ENCODE measurements around the gene ZNF664. TPM values are rescaled to one million over a fixed set of nuclear protein-coding genes. Genes with fewer than 3 reads are reported as not detected.
"Not testable (repeated sequence)": the region's sequence is repeated elsewhere in the genome, so short reads cannot be mapped to it uniquely, and the experiment has no call there.

Gene ZNF664
- total and polyA plus RNA-seq, 2 of the 4 experiments (the other 2 are of a cell fraction), result 29.9 to 32.6 TPM

GRCh38 chr12:123946516-123947505 lies 26.2 kb upstream of the ZNF664 start:
- H3K4me1 ChIP-seq (ENCODE audit: control insufficient read depth, insufficient read depth, low read length), result peaks cover 22% of the 10 kb centered on the region
- BruUV-seq (replicated peaks); H3K27ac ChIP-seq (ENCODE audit: insufficient read depth, low read length); H3K9me3 ChIP-seq (ENCODE audit: control insufficient read depth, insufficient read depth, low read length); in situ Hi-C loops (cut with MboI; ENCODE audit: low sequenced_read_pairs); H3K56ac ChIP-seq (ENCODE audit: extremely low read depth, insufficient read depth, low read length); H4K20me1 ChIP-seq (ENCODE audit: insufficient read depth, low read length); H4K91ac ChIP-seq (ENCODE audit: insufficient read depth, low read depth, low read length); H2AFZ ChIP-seq (replicated peaks; ENCODE audit: low read length, poor library complexity); H2AK9ac ChIP-seq (replicated peaks; ENCODE audit: low read depth, low read length, poor library complexity); H3K9ac ChIP-seq (ENCODE audit: low read depth, low read length); H4K5ac ChIP-seq (ENCODE audit: low read depth, low read length); H3K4me3 ChIP-seq (ENCODE audit: insufficient read depth, low read depth, low read length); H2AK5ac ChIP-seq (ENCODE audit: low read depth, low read length); H3K4me2 ChIP-seq (ENCODE audit: low read depth, low read length); intact Hi-C loops (cut with micrococcal nuclease); H3K23ac ChIP-seq (ENCODE audit: low read depth, low read length); H3K27me3 ChIP-seq (ENCODE audit: control insufficient read depth, insufficient read depth, low read length); dilution Hi-C loops (cut with HindIII; ENCODE audit: low sequenced_read_pairs, unreplicated experiment); H3K18ac ChIP-seq (ENCODE audit: low read depth, low read length); H3K14ac ChIP-seq (replicated peaks; ENCODE audit: low read depth, low read length); H2BK20ac ChIP-seq (ENCODE audit: low read depth, low read length); ATAC-seq (ENCODE audit: low read depth); H2BK15ac ChIP-seq (ENCODE audit: low read depth, low read length); H2BK5ac ChIP-seq (ENCODE audit: low read depth, low read length, poor library complexity, severe bottlenecking); POLR2A ChIA-PET (ENCODE audit: unreplicated experiment); H4K8ac ChIP-seq (ENCODE audit: low read depth in 2 of 2, low read length in 2 of 2); CTCF ChIA-PET; DNase-seq; H2BK120ac ChIP-seq (ENCODE audit: low read depth, low read length): not testable (repeated sequence)
- H3K36me3 ChIP-seq (ENCODE audit: control insufficient read depth, insufficient read depth, low read length), result peaks cover 25% of the 10 kb centered on the region
- 0 out of 2 replicates have a peak overlapping the region, but pooled peaks have one; percentile 7 for H3K4ac ChIP-seq (ENCODE audit: low read depth, low read length)
- no CpG with 5 or more reads among the region's 35 CpGs for WGBS, 2 experiments (ENCODE audit: extremely low coverage in 2 of 2, insufficient read length in 1 of 2)
- H3K79me1 ChIP-seq (ENCODE audit: low read depth in 1 of 2, low read length in 2 of 2), result peaks cover 24 to 66% of the 10 kb centered on the region in 2 experiments; a peak in 3 of 4 replicates
- peaks cover 22% of the 10 kb centered on the region; the same call in 1 of the 2 replicates for H3K9me1 ChIP-seq (ENCODE audit: insufficient read depth, low read length)

- intact Hi-C loops (cut with micrococcal nuclease); H3K27ac ChIP-seq (ENCODE audit: insufficient read depth, low read length); H2AK9ac ChIP-seq (replicated peaks; ENCODE audit: low read depth, low read length, poor library complexity); H3K27me3 ChIP-seq (ENCODE audit: control insufficient read depth, insufficient read depth, low read length); CTCF ChIA-PET; H2AFZ ChIP-seq (replicated peaks; ENCODE audit: low read length, poor library complexity); in situ Hi-C loops (cut with MboI; ENCODE audit: low sequenced_read_pairs); H2BK20ac ChIP-seq (ENCODE audit: low read depth, low read length); H3K23ac ChIP-seq (ENCODE audit: low read depth, low read length); DNase-seq; H3K4me2 ChIP-seq (ENCODE audit: low read depth, low read length); H2BK5ac ChIP-seq (ENCODE audit: low read depth, low read length, poor library complexity, severe bottlenecking); H3K4ac ChIP-seq (ENCODE audit: low read depth, low read length); H3K18ac ChIP-seq (ENCODE audit: low read depth, low read length); POLR2A ChIA-PET (ENCODE audit: unreplicated experiment); H3K14ac ChIP-seq (replicated peaks; ENCODE audit: low read depth, low read length); H4K8ac ChIP-seq (ENCODE audit: low read depth in 2 of 2, low read length in 2 of 2); BruUV-seq (replicated peaks); H2AK5ac ChIP-seq (ENCODE audit: low read depth, low read length); H3K56ac ChIP-seq (ENCODE audit: extremely low read depth, insufficient read depth, low read length); H3K4me3 ChIP-seq (ENCODE audit: insufficient read depth, low read depth, low read length); H2BK15ac ChIP-seq (ENCODE audit: low read depth, low read length); H4K91ac ChIP-seq (ENCODE audit: insufficient read depth, low read depth, low read length); H2BK120ac ChIP-seq (ENCODE audit: low read depth, low read length); dilution Hi-C loops (cut with HindIII; ENCODE audit: low sequenced_read_pairs, unreplicated experiment); H3K9me3 ChIP-seq (ENCODE audit: control insufficient read depth, insufficient read depth, low read length); ATAC-seq (ENCODE audit: low read depth); H3K9ac ChIP-seq (ENCODE audit: low read depth, low read length); H4K5ac ChIP-seq (ENCODE audit: low read depth, low read length): not testable (repeated sequence)
- Histone ChIP-seq H3K79me1 (ENCODE audit: low read depth in 1 of 2, low read length in 2 of 2) (peaks cover 25 to 71% of the 10 kb centered on the region in 2 experiments; a peak in 3 of 4 replicates), H3K4me1 (ENCODE audit: control insufficient read depth, insufficient read depth, low read length) (peaks cover 25% of the 10 kb centered on the region), H4K20me1 (ENCODE audit: insufficient read depth, low read length) (peaks cover 10% of the 10 kb centered on the region), H3K36me3 (ENCODE audit: control insufficient read depth, insufficient read depth, low read length) (peaks cover 22% of the 10 kb centered on the region), H3K9me1 (ENCODE audit: insufficient read depth, low read length) (peaks cover 22% of the 10 kb centered on the region; the same call in 1 of the 2 replicates)
- WGBS, 2 experiments (ENCODE audit: extremely low coverage in 2 of 2, insufficient read length in 1 of 2), result 88% methylated on average over 1 of the region's 7 CpGs; no CpG with 5 or more reads in 1 of the 2 experiments
Measured at GRCh38 chr12:123947531-123947930, 25.5 kb upstream of the ZNF664 start.

All from IMR-90 (cell line).